HG03196 (cell line): Measurements from ENCODE around the gene SLC6A6.

Source experiments
- ATAC-seq: cut with Tn5 transposase; IDR thresholded peaks from one replicate; pipeline ENCODE4 v1.9.1; 2021; ENCODE audit not compliant: unreplicated experiment

Gene SLC6A6

DNA sequence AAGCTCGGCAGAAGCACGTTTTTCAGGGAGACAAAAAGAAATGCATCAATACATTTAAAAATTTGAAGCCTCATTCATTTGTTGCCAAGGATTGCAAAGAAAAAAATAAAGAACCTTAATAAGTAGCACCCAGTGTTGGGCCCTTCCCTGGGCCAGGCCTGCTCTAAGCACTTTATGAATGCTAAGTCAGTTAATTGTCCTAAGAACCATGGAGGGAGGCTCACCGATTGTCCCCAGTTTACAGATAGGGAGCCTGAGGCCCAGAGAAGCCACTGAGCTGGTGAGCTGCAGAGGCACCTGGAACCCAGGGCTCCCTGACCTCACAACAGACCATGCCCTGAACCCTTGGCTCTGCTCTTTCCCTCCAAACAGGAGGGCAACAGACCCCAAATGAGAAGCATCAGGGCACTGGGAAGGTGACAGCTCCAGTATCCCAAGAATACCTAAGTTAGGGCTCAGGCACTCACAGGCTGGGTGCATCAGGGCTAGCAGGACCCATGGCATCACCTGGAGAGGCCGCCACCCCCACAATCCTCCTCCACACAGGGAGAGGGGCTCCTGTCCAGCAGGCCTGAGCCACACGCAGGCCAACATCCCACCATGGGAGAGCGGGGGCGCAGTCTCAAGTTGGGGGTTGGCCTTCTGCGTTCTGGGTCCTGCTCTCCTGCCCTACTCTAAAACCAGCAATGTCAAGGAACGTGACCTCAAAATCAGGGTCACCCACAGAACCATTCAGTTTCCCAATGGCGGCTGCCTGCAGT is 133.8 kb downstream of the SLC6A6 start:
- no peak for ATAC-seq

DNA sequence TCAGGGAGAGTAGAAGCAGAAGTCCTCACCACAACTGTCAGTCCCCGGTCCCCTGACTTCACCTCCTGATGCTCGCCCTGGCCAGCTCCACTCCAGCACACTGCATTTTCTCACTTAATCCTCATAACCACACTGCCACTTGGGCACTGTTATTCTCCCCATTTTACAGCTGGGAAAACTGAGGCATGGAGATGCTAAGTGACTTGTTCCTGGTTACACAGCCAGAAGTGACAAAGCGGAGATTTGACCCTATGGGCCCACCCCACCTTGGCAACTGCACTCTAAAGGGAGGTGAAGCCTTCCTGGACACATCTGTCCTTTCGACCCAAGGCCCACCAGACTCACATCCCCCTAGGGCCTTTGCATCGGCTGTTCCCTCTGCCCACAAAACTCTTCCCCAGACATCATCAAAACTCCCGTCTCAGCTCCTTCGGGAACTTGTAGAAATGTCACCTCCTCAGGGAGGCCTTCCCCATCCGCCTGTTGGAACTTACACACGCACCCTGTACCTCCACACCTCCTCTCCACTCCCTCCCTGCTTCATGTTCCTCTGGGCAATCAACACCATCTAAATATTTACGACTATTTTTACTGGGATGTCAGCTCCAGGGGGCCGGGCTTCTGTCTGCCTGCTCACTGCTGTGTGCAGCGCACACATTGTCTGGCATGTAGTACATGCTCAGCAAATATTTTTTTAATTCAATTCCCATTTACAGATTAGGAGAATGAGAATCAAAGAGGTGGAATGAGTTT is 134.6 kb downstream of the SLC6A6 start:
- no peak for ATAC-seq

DNA sequence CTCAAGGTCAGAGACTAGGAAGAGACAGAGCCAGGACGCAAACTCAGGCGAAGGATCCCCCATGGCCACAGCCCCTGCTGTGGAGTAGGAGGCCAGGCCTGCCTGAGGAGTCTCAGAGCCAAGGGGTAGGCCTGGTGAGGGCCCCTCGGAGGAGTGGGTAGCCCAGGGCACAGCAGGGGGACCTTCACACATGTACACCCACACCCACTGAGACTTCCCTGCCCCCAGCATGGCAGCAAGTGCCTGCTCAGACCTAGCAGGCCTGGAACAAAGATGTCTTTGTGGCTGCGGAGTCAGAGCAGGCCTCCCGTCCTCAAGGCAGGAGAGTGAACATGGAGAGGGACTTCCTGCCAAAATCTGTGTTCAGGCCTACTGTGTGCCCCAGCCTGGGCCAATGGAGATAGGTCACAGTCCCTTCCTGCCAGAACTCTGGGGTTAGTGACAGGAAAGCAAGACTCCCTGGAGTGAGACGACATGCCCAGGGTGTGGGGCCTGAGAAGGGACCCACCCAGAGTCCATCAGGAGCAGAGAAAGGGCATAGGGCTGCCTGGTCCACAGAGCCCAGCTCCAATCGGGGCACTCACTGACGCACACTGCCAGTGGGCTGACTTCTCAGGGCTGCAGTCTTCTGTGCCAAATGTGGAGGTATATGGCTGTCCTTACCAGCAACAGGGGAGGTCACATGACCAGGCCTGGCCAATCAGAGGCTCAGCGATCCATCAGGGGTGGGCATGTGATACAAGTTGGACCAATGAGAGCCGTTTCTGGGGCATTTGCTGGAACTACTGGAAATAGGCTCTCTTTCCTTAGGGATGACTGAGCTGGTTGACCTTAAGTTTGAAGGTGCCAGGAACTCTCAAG is 135.4 kb downstream of the SLC6A6 start:
- ATAC-seq = no peak

DNA sequence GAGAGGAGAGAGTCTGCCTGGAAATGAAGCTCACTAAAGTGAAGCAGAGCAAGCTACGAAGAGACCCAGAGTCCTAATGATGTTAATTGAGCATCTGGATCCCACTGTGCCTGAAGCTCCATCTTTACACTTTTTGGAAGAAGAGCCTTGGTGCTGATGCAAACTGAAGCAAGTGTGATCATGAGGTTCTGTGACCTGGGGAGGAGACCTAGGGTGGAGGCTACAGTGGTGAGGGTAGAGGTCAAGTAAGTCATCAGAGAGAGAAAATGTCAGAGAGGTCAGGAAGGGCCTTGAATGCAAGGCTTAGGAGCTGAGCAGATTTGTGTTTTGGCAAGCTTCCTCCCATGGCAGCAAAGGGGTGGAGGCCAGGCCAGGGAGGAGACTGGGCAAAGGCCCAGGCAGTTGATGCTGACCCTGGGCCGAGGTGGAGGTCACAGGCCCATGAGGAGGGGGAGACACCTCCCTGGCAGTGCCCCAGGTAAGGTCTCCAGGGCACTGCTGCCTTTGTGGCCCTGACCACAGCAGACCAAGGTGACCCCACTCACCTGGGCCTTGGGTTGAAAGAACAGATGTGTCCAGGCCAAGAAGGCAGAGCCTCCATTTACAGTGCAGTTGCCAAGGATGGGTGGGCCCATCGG is 136.2 kb downstream of the SLC6A6 start:
- no peak for ATAC-seq
